H1 (cell line): ENCODE measurements around the gene BEST1. TPM values are rescaled to one million over a fixed set of nuclear protein-coding genes. Genes with fewer than 3 reads are reported as not detected.

ENCODE experiments used
- CTCF ChIA-PET: fragments of 300-600 bp; sonication (Branson Sonifier 250); formaldehyde crosslinking; loops from one replicate; lab custom pipeline; 2021; ENCODE audit not compliant: partially characterized antibody; lab: Charles Lee
- POLR2A ChIA-PET: fragments of 300-600 bp; sonication (Branson Sonifier 250); formaldehyde crosslinking; loops from one replicate; lab custom pipeline; 2021; ENCODE audit warnings: inconsistent platforms; ENCODE audit not compliant: partially characterized antibody; lab: Charles Lee
- DNase-seq, 2 experiments: peaks; one replicate each; pipeline versions ENCODE4 v3.0.0 to v3.0.0-alpha.2; 2010 to 2022; ENCODE audit warnings: low spot score in 2 of 2, low read depth in 1 of 2, mixed read lengths in 1 of 2
- FAIRE-seq: peaks from 2 replicates; lab custom pipeline; 2011; peaks lifted over from hg19 to GRCh38; lab: Jason Lieb, UNC
- H2AFZ ChIP-seq: 2 replicates; pipeline ENCODE4 v1.8.1; 2012; ENCODE audit warnings: low read length, inconsistent platforms
- H2AK5ac ChIP-seq: 2 replicates; pipeline ENCODE4 v1.6.1; 2013; ENCODE audit warnings: low read depth, low read length
- H2BK120ac ChIP-seq: replicated peaks from 2 replicates; pipeline ENCODE3; 2013; ENCODE audit warnings: low read depth, low read length, inconsistent platforms
- H2BK12ac ChIP-seq: 2 replicates; pipeline ENCODE4 v1.6.1; 2013; ENCODE audit warnings: low read depth, low read length
- H2BK15ac ChIP-seq: 2 replicates; pipeline ENCODE4 v1.6.1; 2013; ENCODE audit warnings: low read length
- H2BK20ac ChIP-seq: 2 replicates; pipeline ENCODE4 v1.6.1; 2013; ENCODE audit warnings: low read length
- H2BK5ac ChIP-seq: 2 replicates; pipeline ENCODE4 v1.6.1; 2013; ENCODE audit warnings: low read depth, low read length
- H3K14ac ChIP-seq: 2 replicates; pipeline ENCODE4 v1.6.1; 2013; ENCODE audit warnings: inconsistent platforms; ENCODE audit not compliant: insufficient read length
- H3K18ac ChIP-seq: 2 replicates; pipeline ENCODE4 v1.6.1; 2013; ENCODE audit warnings: low read length; ENCODE audit errors: extremely low read depth
- H3K23ac ChIP-seq: 2 replicates; pipeline ENCODE4 v1.6.1; 2013; ENCODE audit warnings: inconsistent platforms; ENCODE audit not compliant: insufficient read length
- H3K23me2 ChIP-seq: 2 replicates; pipeline ENCODE4 v1.6.1; 2013; ENCODE audit warnings: low read depth, low read length
- H3K27ac ChIP-seq: 2 replicates; pipeline ENCODE4 v1.6.1; 2011; ENCODE audit warnings: low read depth, low read length, inconsistent platforms
- H3K27me3 ChIP-seq, 4 experiments: replicated peaks in 1 of 4; 1 replicate in 1 of 4; 2 replicates in 3 of 4; pipeline versions ENCODE4 v1.6.1 to v1.8.1; 2011 to 2013; ENCODE audit warnings: low read length in 3 of 4, mild to moderate bottlenecking in 3 of 4, inconsistent platforms in 2 of 4, mixed read lengths in 2 of 4, moderate library complexity in 1 of 4; ENCODE audit not compliant: control insufficient read depth in 3 of 4, insufficient read depth in 3 of 4; ENCODE audit errors: extremely low read depth in 1 of 4
- H3K36me3 ChIP-seq, 4 experiments: 2 replicates each; pipeline versions ENCODE4 v1.6.1 to v1.8.1; 2011 to 2013; ENCODE audit warnings: mild to moderate bottlenecking in 4 of 4, low read length in 3 of 4, moderate library complexity in 2 of 4, control low read depth in 1 of 4, inconsistent platforms in 1 of 4; ENCODE audit not compliant: insufficient read depth in 4 of 4, control insufficient read depth in 2 of 4
- H3K4ac ChIP-seq: replicated peaks from 2 replicates; pipeline ENCODE3; 2013; ENCODE audit warnings: low read length, low read depth, mixed read lengths, inconsistent platforms; ENCODE audit not compliant: insufficient read length
- H3K4me1 ChIP-seq, 4 experiments: replicated peaks in 1 of 4; 1 replicate in 1 of 4; 2 replicates in 3 of 4; pipeline versions ENCODE4 v1.6.1 to v1.8.1; 2011 to 2013; ENCODE audit warnings: low read length in 3 of 4, inconsistent platforms in 2 of 4, mixed read lengths in 1 of 4; ENCODE audit not compliant: insufficient read depth in 4 of 4, control insufficient read depth in 3 of 4
- H3K4me2 ChIP-seq, 2 experiments: 2 replicates each; pipeline versions ENCODE4 v1.6.1 to v1.8.1; 2011 to 2013; ENCODE audit warnings: low read depth in 2 of 2, low read length in 2 of 2, control low read depth in 1 of 2, inconsistent platforms in 1 of 2, mild to moderate bottlenecking in 1 of 2; ENCODE audit not compliant: insufficient read depth in 1 of 2
- H3K4me3 ChIP-seq, 4 experiments: fragments of 200-600, 300-600 bp in 1 of 4; sonication (generic), shearing (Covaris generic), sonication (Bioruptor Twin) in 1 of 4; 2 replicates each; pipeline versions ENCODE4 v1.5.1 to v1.8.1; 2011 to 2016; ENCODE audit warnings: low read length in 4 of 4, low read depth in 3 of 4, control low read depth in 2 of 4, inconsistent platforms in 2 of 4, mild to moderate bottlenecking in 2 of 4, mixed read lengths in 1 of 4, moderate library complexity in 1 of 4; ENCODE audit not compliant: insufficient read depth in 2 of 4; ENCODE audit errors: extremely low read depth in 1 of 4
- H3K56ac ChIP-seq: replicated peaks from 2 replicates; pipeline ENCODE3; 2013; ENCODE audit warnings: low read depth, mild to moderate bottlenecking, mixed read lengths, low read length, inconsistent platforms; ENCODE audit not compliant: insufficient read length
- H3K79me1 ChIP-seq: 2 replicates; pipeline ENCODE4 v1.6.1; 2013; ENCODE audit warnings: low read depth, low read length, control low read depth
- H3K79me2 ChIP-seq, 2 experiments: 2 replicates each; pipeline versions ENCODE4 v1.6.1 to v1.8.1; 2012 to 2013; ENCODE audit warnings: low read length in 2 of 2, mild to moderate bottlenecking in 2 of 2, inconsistent platforms in 1 of 2; ENCODE audit not compliant: insufficient read depth in 2 of 2, control insufficient read depth in 1 of 2
- H3K9ac ChIP-seq, 4 experiments: replicated peaks in 1 of 4; 1 replicate in 1 of 4; 2 replicates in 3 of 4; pipeline versions ENCODE4 v1.6.1 to v1.8.1; 2011 to 2013; ENCODE audit warnings: low read depth in 3 of 4, low read length in 3 of 4, control low read depth in 2 of 4, mild to moderate bottlenecking in 2 of 4, moderate library complexity in 2 of 4, inconsistent platforms in 1 of 4; ENCODE audit errors: extremely low read depth in 1 of 4
- H3K9me3 ChIP-seq, 2 experiments: 2 replicates each; pipeline versions ENCODE4 v1.6.1 to v1.8.1; 2012 to 2013; ENCODE audit warnings: mild to moderate bottlenecking in 2 of 2, moderate library complexity in 2 of 2, control low read depth in 1 of 2, inconsistent platforms in 1 of 2, low read depth in 1 of 2, low read length in 1 of 2, mixed read lengths in 1 of 2; ENCODE audit not compliant: insufficient read depth in 2 of 2
- H4K20me1 ChIP-seq, 2 experiments: replicated peaks in 1 of 2; 2 replicates each; pipeline versions ENCODE3 to v1.8.1; 2011 to 2013; ENCODE audit warnings: inconsistent platforms in 2 of 2, low read length in 2 of 2, mild to moderate bottlenecking in 1 of 2; ENCODE audit not compliant: insufficient read depth in 2 of 2, control insufficient read depth in 1 of 2
- H4K5ac ChIP-seq: 2 replicates; pipeline ENCODE4 v1.6.1; 2013; ENCODE audit warnings: low read length, low read depth, mixed read lengths, inconsistent platforms; ENCODE audit not compliant: insufficient read length
- H4K8ac ChIP-seq: 2 replicates; pipeline ENCODE4 v1.8.0; 2013; ENCODE audit warnings: mild to moderate bottlenecking, moderate library complexity, low read length, inconsistent platforms; ENCODE audit not compliant: insufficient read depth; ENCODE audit errors: extremely low read depth
- H4K91ac ChIP-seq: replicated peaks from 2 replicates; pipeline ENCODE3; 2013; ENCODE audit warnings: low read length, mixed read lengths, inconsistent platforms; ENCODE audit not compliant: insufficient read length
- ATF3 ChIP-seq: IDR thresholded peaks from 2 replicates; pipeline ENCODE4 v1.6.1; 2011; ENCODE audit warnings: low read depth, mild to moderate bottlenecking, low read length; ENCODE audit not compliant: insufficient read depth
- BCL11A ChIP-seq, 2 experiments: IDR thresholded peaks; one replicate each; pipeline ENCODE4 v1.6.1; 2011; ENCODE audit warnings: low read depth in 2 of 2, low read length in 2 of 2, mild to moderate bottlenecking in 2 of 2
- CBX8 ChIP-seq: fragments of 300-800, 300-1000 bp; sonication (generic); IDR thresholded peaks from 2 replicates; pipeline ENCODE4 v1.7.1; 2016; ENCODE audit warnings: low read depth, low read length, borderline replicate concordance
- EP300 ChIP-seq, 2 experiments: IDR thresholded peaks; 1 replicate in 1 of 2; 2 replicates in 1 of 2; pipeline ENCODE4 v1.6.1; 2011 to 2012; ENCODE audit warnings: low read depth in 2 of 2, low read length in 2 of 2, mild to moderate bottlenecking in 2 of 2, borderline replicate concordance in 1 of 2, inconsistent platforms in 1 of 2, moderate library complexity in 1 of 2
- PHF8 ChIP-seq: fragments of 200-600 bp; sonication (generic); conservative IDR thresholded peaks from 2 replicates; pipeline ENCODE4 v1.7.1; 2012; ENCODE audit warnings: low read depth, mild to moderate bottlenecking, inconsistent platforms, low read length, moderate library complexity
- RAD21 ChIP-seq, 2 experiments: IDR thresholded peaks in 1 of 2; conservative IDR thresholded peaks in 1 of 2; 2 replicates each; pipeline ENCODE4 v1.6.1; 2011; ENCODE audit warnings: low read depth in 2 of 2, low read length in 2 of 2, improper control_type of control experiment in 1 of 2, inconsistent platforms in 1 of 2, mild to moderate bottlenecking in 1 of 2, moderate library complexity in 1 of 2
- RBBP5 ChIP-seq: IDR thresholded peaks from 2 replicates; pipeline ENCODE4 v1.7.1; 2012; ENCODE audit warnings: low read depth, mild to moderate bottlenecking, inconsistent platforms, low read length, moderate library complexity, borderline replicate concordance
- SIN3A ChIP-seq, 2 experiments: IDR thresholded peaks in 1 of 2; conservative IDR thresholded peaks in 1 of 2; 2 replicates each; pipeline ENCODE4 v1.6.1; 2011 to 2012; ENCODE audit warnings: low read length in 2 of 2, improper control_type of control experiment in 1 of 2, low read depth in 1 of 2, mild to moderate bottlenecking in 1 of 2
- SP2 ChIP-seq: IDR thresholded peaks from 2 replicates; pipeline ENCODE4 v1.6.1; 2012; ENCODE audit warnings: mild to moderate bottlenecking, low read length, inconsistent platforms
- TAF7 ChIP-seq: optimal IDR thresholded peaks from 2 replicates; pipeline ENCODE3; 2011; ENCODE audit warnings: low read depth, mild to moderate bottlenecking, inconsistent platforms, low read length, moderate library complexity, borderline replicate concordance
- USF2 ChIP-seq: IDR thresholded peaks from 2 replicates; pipeline ENCODE4 v1.6.1; 2011; ENCODE audit warnings: low read length, improper control_type of control experiment
- WGBS, 2 experiments: shearing (Covaris generic) in 1 of 2; methylation state at CpG; one replicate each; pipeline versions ENCODE4 v1.1.6 to v1.1.7; 2013 to 2015; ENCODE audit warnings: low lambda C conversion rate in 2 of 2, mixed read lengths in 2 of 2, inconsistent platforms in 1 of 2, low coverage in 1 of 2, missing lambda C conversion rate in 1 of 2; ENCODE audit not compliant: insufficient replicate concordance in 2 of 2, insufficient coverage in 1 of 2, insufficient read length in 1 of 2; ENCODE audit errors: extremely low coverage in 1 of 2, missing lambda C conversion rate in 1 of 2; 5-methylcytosine and 5-hydroxymethylcytosine counted together
- polyA plus RNA-seq, 7 experiments: library from polyadenylated mRNA; depleted of rRNA in 3 of 7; stranded (reverse) in 5 of 7; unstranded in 2 of 7; fragments of >200 nt in 5 of 7; fragments of 200-250 nt in 2 of 7; gene quantifications; 1 replicate in 5 of 7; 2 replicates in 1 of 7; 4 replicates in 1 of 7; pipeline versions ENCODE4 v1.2.1 to v1.2.3, GENCODE V29; 2011 to 2013; ENCODE audit warnings: missing spikeins in 2 of 7, mixed read lengths in 2 of 7
- total RNA-seq: library from RNA; stranded (reverse); fragmentation: NEBNext Ultra II Directional; extraction: Animal tissue kit (Norgen Biotek cat#: 25700); gene quantifications from 2 replicates; pipeline ENCODE4 v1.2.1, GENCODE V29; 2021

The BEST1 gene
- total and polyA plus RNA-seq, 2 of the 8 experiments (the other 6 are each of a cell fraction or from before 2014, with no cell fraction given): 0.22 to 0.62 TPM

- WGBS, 2 experiments: 90% methylated on average over 13 of the region's 13 CpGs; no CpG with 5 or more reads in 1 of the 2 experiments
- no peaks in the 10 kb centered on the region; the same call in 1 of the 2 replicates for H3K23me2 ChIP-seq
- no peak overlapping the region for H2AFZ ChIP-seq
- no peaks in the 10 kb centered on the region for H4K20me1 ChIP-seq
- H3K14ac ChIP-seq: no peak overlapping the region
- H2BK12ac ChIP-seq: no peak overlapping the region
- H3K4ac ChIP-seq: no peak overlapping the region
- DNase-seq: no peak
- no peak for FAIRE-seq
- CTCF ChIA-PET: interaction anchor here (1.0 to 10.3 kb wide), 15 partner anchors 9 to 163 kb away, joined by 3 to 658 read pairs (median 34); partner anchors contain the start of gene FADS3
- H4K5ac ChIP-seq: no peak overlapping the region
- no peaks in the 10 kb centered on the region for H3K27me3 ChIP-seq
- no peaks in the 10 kb centered on the region; a peak in 1 of 7 replicates for H3K4me1 ChIP-seq
- no peak overlapping the region for H2BK5ac ChIP-seq
- no peak overlapping the region for H3K27ac ChIP-seq
- no peak overlapping the region for H3K23ac ChIP-seq
- H2BK15ac ChIP-seq: no peak overlapping the region
- H3K4me3 ChIP-seq: no peak overlapping the region
- no peak overlapping the region for H2BK120ac ChIP-seq
- no peak overlapping the region for H4K8ac ChIP-seq
- no peaks in the 10 kb centered on the region for H3K79me1 ChIP-seq
- no peak overlapping the region for H3K4me2 ChIP-seq
- H2BK20ac ChIP-seq: no peak overlapping the region
- no peak overlapping the region for H2AK5ac ChIP-seq
- H3K36me3 ChIP-seq: no peaks in the 10 kb centered on the region
- no peaks in the 10 kb centered on the region for H3K79me2 ChIP-seq
- POLR2A ChIA-PET: interaction anchor here (0.9 to 9.0 kb wide), 5 partner anchors 16 to 116 kb away, joined by 3 to 137 read pairs (median 5); partner anchors contain the start of gene FTH1
- H3K9ac ChIP-seq: no peak overlapping the region
- TF ChIP-seq SP2: no peak
- no peak for TF ChIP-seq PHF8
- TF ChIP-seq RAD21 (IDR thresholded peaks at IDR 0.05 in 1 of 2, conservative IDR thresholded peaks at IDR 0.05 in 1 of 2; ENCODE audit: low read depth in 2 of 2, low read length in 2 of 2): no peak
- TF ChIP-seq SIN3A (conservative IDR thresholded peaks at IDR 0.05 in 1 of 2, IDR thresholded peaks at IDR 0.05 in 1 of 2; ENCODE audit: low read depth in 1 of 2, low read length in 2 of 2): no peak
- TF ChIP-seq EP300 (IDR thresholded peaks at IDR 0.05; ENCODE audit: borderline replicate concordance in 1 of 2, low read depth in 2 of 2, low read length in 2 of 2): no peak
- no peak for TF ChIP-seq ATF3
- TF ChIP-seq USF2: no peak
- TF ChIP-seq BCL11A (IDR thresholded peaks at IDR 0.05; ENCODE audit: low read depth in 2 of 2, low read length in 2 of 2): no peak
- TF ChIP-seq TAF7: no peak
- no peak for TF ChIP-seq RBBP5
- no peak for TF ChIP-seq CBX8
- no peak overlapping the region for H3K18ac ChIP-seq
- no peak overlapping the region for H4K91ac ChIP-seq
- H3K9me3 ChIP-seq: no peaks in the 10 kb centered on the region
- no peak overlapping the region for H3K56ac ChIP-seq
Observed at GRCh38 chr11:61945191-61945590, 5.0 kb upstream of the BEST1 start.
